Heart right ventricle (tissue), 16 donors: ENCODE measurements around the gene SNX8. TPM values are rescaled to one million over a fixed set of nuclear protein-coding genes. Genes with fewer than 3 reads are reported as not detected.

ENCODE experiments used
- ATAC-seq, 8 donors: fragments of 200-7000 bp; cut with Tn5 transposase; one replicate each; pipeline ENCODE4 v1.9.1; 2020; ENCODE audit warnings: mild to moderate bottlenecking in 8 of 8, moderate library complexity in 8 of 8, moderate number of reproducible peaks in 1 of 8
- DNase-seq, 2 donors: peaks; one replicate each; pipeline ENCODE4 v3.0.0-alpha.2; 2020
- H3K27ac ChIP-seq, 10 donors: fragments of 200-600 bp; sonication (generic) in 2 of 10; one replicate each; pipeline versions ENCODE4 v1.5.0 to v1.8.0; 2020 to 2022; ENCODE audit warnings: mild to moderate bottlenecking in 3 of 10
- H3K27me3 ChIP-seq, 7 donors: fragments of 200-600 bp; one replicate each; pipeline ENCODE4 v1.8.0; 2021 to 2022; ENCODE audit warnings: mild to moderate bottlenecking in 2 of 7
- H3K36me3 ChIP-seq, 9 donors: fragments of 200-600 bp; sonication (generic) in 1 of 9; one replicate each; pipeline versions ENCODE4 v1.5.0 to v1.8.0; 2020 to 2022; ENCODE audit warnings: mild to moderate bottlenecking in 2 of 9
- H3K4me1 ChIP-seq, 9 donors: fragments of 200-600 bp; sonication (generic) in 1 of 9; one replicate each; pipeline versions ENCODE4 v1.5.0 to v1.8.0; 2020 to 2022; ENCODE audit warnings: mild to moderate bottlenecking in 4 of 9
- H3K4me3 ChIP-seq, 10 donors: fragments of 200-600 bp; sonication (generic) in 2 of 10; one replicate each; pipeline versions ENCODE4 v1.5.0 to v1.8.0; 2020 to 2022; ENCODE audit warnings: mild to moderate bottlenecking in 7 of 10, moderate library complexity in 2 of 10
- H3K9me3 ChIP-seq, 11 donors: fragments of 200-600 bp in 10 of 11; sonication (generic) in 2 of 11; one replicate each; pipeline versions ENCODE4 v1.5.0 to v1.8.0; 2013 to 2022; ENCODE audit warnings: mild to moderate bottlenecking in 2 of 11, control low read depth in 1 of 11, moderate library complexity in 1 of 11
- WGBS, 2 donors: extraction: QIAGEN DNeasy Blood & Tissue Kit; methylation state at CpG; one replicate each; pipeline ENCODE4 v1.1.7; 2013; ENCODE audit warnings: inconsistent platforms in 1 of 2; 5-methylcytosine and 5-hydroxymethylcytosine counted together
- intact Hi-C, 10 donors: fragments of 100-400 bp; cut with DNase I; formaldehyde crosslinking; loops; one replicate each; pipeline versions ENCODE4 v1.11.1 to v1.14.2; 2022
- polyA plus RNA-seq, 2 donors: library from polyadenylated mRNA; stranded (reverse); fragments of 200-250 nt; gene quantifications; one replicate each; pipeline ENCODE4 v1.2.3, GENCODE V29; 2013
- total RNA-seq, 10 donors: library from RNA; stranded (reverse); fragmentation: NEBNext Ultra II Directional in 3 of 10; extraction: Animal tissue kit (Norgen Biotek cat#: 25700) in 3 of 10; gene quantifications; one replicate each; pipeline versions ENCODE4 v1.2.1 to v1.2.4, GENCODE V29; 2021 to 2023
- TF ChIP-seq, protein P1 (sequence below), 9 donors: fragments of 200-600 bp; sonication (generic) in 2 of 9; IDR thresholded peaks; one replicate each; pipeline versions ENCODE4 v1.5.0 to v1.8.0; 2021 to 2022; ENCODE audit warnings: antibody characterized with exemption in 9 of 9, mild to moderate bottlenecking in 5 of 9, moderate library complexity in 1 of 9
- donor health status: Arrhythmogenic right ventricular cardiomyopathy.
- donor health status: ischemic (EF 13 %, LVEDD 7.1; RV severe dilation, severe dysfunction).
- donor health status: healthy with polysubstance abuse.
- donor health status: DM: no; HTN: yes; CAD: no.
- donor health status: DM: no; HTN: no; CAD: no.
- donor health status: ischemic (EF 25% LVEDD 6.9; RV normal size, moderate dysfunction).
- donor health status: ischemic (EF 25% LVEDD 5.7; RV mildly dilated, moderate dysfunction).
- donor health status: healthy.
- donor health status: DM: yes; HTN: yes; CAD: no.
- donor health status: Ischemic cardiomyopathy.
- donor health status: ischemic (EF 35%, LVEDD 5.7; RV mildly dilated, moderate dysfunction).
- donor health status: nonischemic (EF 11% LVEDD 7.7; RV severe dilation, severe dysfunction).
- donor health status: DM: yes; HTN: yes; CAD: no.
- donor health status: PGD.
- donor health status: ischemic (EF 29% LVEDD 5.4; RV normal size, mild dysfunction).
- donor health status: nonischemic (EF 23%, LVEDD 6.1; RV moderate dilation, normal function).

The SNX8 gene
- total and polyA plus RNA-seq, 12 donors, result 14.7 to 31.8 (median 20.4) TPM

DNA sequence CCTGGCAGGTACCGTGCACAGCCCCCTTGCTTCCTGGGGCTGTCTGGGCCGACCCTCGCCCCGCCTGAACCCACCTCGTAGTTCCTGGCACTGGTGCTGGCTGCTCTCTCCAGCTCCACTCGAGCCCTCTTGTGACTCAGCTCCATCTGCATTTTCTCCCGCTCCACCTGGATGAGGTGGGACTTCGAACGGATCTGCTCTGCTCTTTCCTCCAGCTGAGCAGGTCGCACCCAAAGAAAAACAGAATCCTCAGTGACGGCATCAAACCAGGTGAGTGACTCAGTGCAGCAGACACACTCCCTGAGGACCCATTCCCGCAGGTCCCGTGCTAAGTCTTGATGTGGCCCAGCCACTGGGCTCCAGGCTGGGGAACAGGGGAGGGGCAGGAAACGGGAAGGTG, 88.9 kb downstream of the SNX8 start:
- intact Hi-C loops, result no loop called here
- no peak for DNase-seq
- Histone ChIP-seq H3K4me1 (peaks cover 0 to 7% (median under 1%) of the 10 kb centered on the region in 9 donors), H3K27me3 (no peaks in the 10 kb centered on the region), H3K27ac (no peak overlapping the region), H3K36me3 (peaks cover 0 to 100% (median 11%) of the 10 kb centered on the region in 9 donors), H3K4me3 (no peak overlapping the region), H3K9me3 (no peaks in the 10 kb centered on the region)
- peak in 2 of 8 donors; percentile 15 to 25 for ATAC-seq
- TF ChIP-seq, protein P1, sequence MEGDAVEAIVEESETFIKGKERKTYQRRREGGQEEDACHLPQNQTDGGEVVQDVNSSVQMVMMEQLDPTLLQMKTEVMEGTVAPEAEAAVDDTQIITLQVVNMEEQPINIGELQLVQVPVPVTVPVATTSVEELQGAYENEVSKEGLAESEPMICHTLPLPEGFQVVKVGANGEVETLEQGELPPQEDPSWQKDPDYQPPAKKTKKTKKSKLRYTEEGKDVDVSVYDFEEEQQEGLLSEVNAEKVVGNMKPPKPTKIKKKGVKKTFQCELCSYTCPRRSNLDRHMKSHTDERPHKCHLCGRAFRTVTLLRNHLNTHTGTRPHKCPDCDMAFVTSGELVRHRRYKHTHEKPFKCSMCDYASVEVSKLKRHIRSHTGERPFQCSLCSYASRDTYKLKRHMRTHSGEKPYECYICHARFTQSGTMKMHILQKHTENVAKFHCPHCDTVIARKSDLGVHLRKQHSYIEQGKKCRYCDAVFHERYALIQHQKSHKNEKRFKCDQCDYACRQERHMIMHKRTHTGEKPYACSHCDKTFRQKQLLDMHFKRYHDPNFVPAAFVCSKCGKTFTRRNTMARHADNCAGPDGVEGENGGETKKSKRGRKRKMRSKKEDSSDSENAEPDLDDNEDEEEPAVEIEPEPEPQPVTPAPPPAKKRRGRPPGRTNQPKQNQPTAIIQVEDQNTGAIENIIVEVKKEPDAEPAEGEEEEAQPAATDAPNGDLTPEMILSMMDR (IDR thresholded peaks at IDR 0.05), result no peak
- 84 to 85% methylated on average over 14 of the region's 14 CpGs for WGBS, 2 donors

DNA sequence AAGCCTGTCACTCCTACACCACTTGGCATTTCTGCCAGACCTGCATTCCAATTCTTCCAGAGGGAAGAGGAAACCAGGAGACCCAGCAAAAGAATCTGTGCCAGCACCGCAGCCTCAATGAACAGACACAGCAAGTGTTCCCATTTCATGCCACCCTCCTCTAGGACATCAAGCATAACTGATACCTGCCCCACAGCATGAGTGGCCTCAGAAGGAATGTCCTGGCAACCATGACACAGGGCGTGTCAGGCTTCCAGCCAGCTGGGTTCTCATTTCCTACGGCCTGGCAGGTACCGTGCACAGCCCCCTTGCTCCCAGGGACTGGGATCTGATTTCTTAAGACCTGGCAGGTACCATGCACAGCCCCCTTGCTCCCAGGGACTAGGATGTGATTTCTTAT, 89.3 kb downstream of the SNX8 start:
- no peaks in the 10 kb centered on the region for H3K9me3 ChIP-seq
- H3K27ac ChIP-seq, result no peak overlapping the region
- peaks cover 0 to 7% (median 0%) of the 10 kb centered on the region in 9 donors for H3K4me1 ChIP-seq
- H3K36me3 ChIP-seq, result peaks cover 0 to 100% (median 15%) of the 10 kb centered on the region in 9 donors
- 50 to 73% methylated on average over 4 of the region's 4 CpGs for WGBS, 2 donors
- H3K27me3 ChIP-seq, result no peaks in the 10 kb centered on the region
- DNase-seq, result no peak
- peak in 4 of 8 donors; percentile 32 to 60 (median 44) for ATAC-seq
- intact Hi-C loops, result no loop called here
- no peak overlapping the region for H3K4me3 ChIP-seq
- TF ChIP-seq, protein P1 (IDR thresholded peaks at IDR 0.05), result no peak

DNA sequence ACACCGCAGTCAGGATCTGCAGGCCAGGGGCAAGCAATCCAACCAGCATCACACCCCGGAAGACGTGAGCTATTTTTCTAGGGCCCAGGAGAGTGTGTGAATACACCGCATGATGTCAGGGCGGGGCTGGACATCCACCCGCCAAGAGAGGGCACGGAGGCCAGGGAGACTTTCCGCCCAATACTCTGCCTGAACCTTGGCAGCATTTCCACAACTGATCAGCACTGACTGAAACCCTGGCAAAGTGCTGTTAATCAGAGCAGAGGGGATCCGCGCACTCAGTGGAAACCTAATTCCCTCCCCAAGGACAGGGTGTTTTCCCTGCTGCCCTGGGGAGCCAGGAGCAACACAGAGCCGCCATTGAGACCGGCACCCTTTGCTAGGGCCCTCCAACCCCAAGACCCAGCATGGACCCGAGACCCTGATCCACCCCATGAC, 89.7 kb downstream of the SNX8 start:
- H3K9me3 ChIP-seq, result no peaks in the 10 kb centered on the region
- peaks cover 0 to 7% (median 0%) of the 10 kb centered on the region in 9 donors for H3K4me1 ChIP-seq
- H3K27ac ChIP-seq, result no peak overlapping the region
- intact Hi-C loops, result no loop called here
- WGBS, 2 donors, result 93% methylated on average over 13 of the region's 13 CpGs
- no peak overlapping the region for H3K4me3 ChIP-seq
- no peaks in the 10 kb centered on the region for H3K27me3 ChIP-seq
- no peak for DNase-seq
- TF ChIP-seq, protein P1 (IDR thresholded peaks at IDR 0.05), result no peak
- peak in 2 of 8 donors; percentile 7 to 14 for ATAC-seq
- H3K36me3 ChIP-seq, result peaks cover 0 to 99% (median 15%) of the 10 kb centered on the region in 9 donors

DNA sequence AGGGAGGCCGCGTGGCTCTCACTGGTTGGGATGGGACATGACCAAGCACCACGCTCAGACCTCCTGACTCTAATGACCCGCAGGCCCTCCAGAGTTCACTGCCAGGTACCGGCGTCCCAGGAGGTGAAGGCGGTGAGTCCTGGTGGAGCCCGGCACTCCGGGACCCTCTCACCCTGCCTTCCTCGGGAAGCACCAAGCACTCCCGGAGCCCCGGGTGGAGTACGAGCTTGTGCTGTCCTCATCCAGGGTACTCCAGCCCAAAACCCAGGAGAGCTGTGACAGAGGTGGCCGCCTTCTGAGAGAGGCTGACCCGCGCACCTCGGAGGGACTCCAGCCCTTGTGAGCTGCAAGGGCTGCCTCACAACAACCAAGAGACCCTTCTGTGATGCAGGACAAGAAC, 90.9 kb downstream of the SNX8 start:
- Histone ChIP-seq H3K4me3 (no peak overlapping the region), H3K27me3 (no peaks in the 10 kb centered on the region), H3K9me3 (no peaks in the 10 kb centered on the region), H3K27ac (no peak overlapping the region), H3K36me3 (peaks cover 0 to 96% (median 15%) of the 10 kb centered on the region in 9 donors), H3K4me1 (peaks cover 0 to 7% (median 0%) of the 10 kb centered on the region in 9 donors)
- ATAC-seq (no peak), DNase-seq (no peak)
- intact Hi-C loops, result no loop called here
- TF ChIP-seq, protein P1 (IDR thresholded peaks at IDR 0.05), result no peak
- WGBS, 2 donors, result 93 to 95% methylated on average over 17 of the region's 17 CpGs
